Omental fat pad (tissue), 4 donors: ENCODE measurements around the gene PRKCA. TPM values are rescaled to one million over a fixed set of nuclear protein-coding genes. Genes with fewer than 3 reads are reported as not detected.

ENCODE experiments used
- ATAC-seq: fragments of 150-250 bp; one replicate; pipeline ENCODE4 v1.9.1; 2016; ENCODE audit warnings: mild to moderate bottlenecking, moderate library complexity; ENCODE audit not compliant: low FRiP score
- DNase-seq: peaks from one replicate; pipeline ENCODE4 v3.0.0-alpha.2; 2019; ENCODE audit warnings: low spot score
- CTCF ChIP-seq, 3 donors: fragments of 450-650 bp; IDR thresholded peaks; one replicate each; pipeline ENCODE4 v1.5.1; 2016 to 2017; ENCODE audit warnings: antibody characterized with exemption in 3 of 3, mild to moderate bottlenecking in 3 of 3, moderate library complexity in 2 of 3
- total RNA-seq, 4 donors: library from RNA; depleted of rRNA; stranded (reverse); fragments of >200 nt; gene quantifications; one replicate each; pipeline ENCODE4 v1.1.0, GENCODE V29; 2016

Gene PRKCA
- total RNA-seq, 4 donors from 2014 or later: 6.7 to 14.3 (median 10.3) TPM

GRCh38 chr17:66677201-66677981 lies 375.0 kb downstream of the PRKCA start:
- ATAC-seq: no peak
- DNase-seq: no peak
- TF ChIP-seq CTCF (IDR thresholded peaks at IDR 0.05): no peak

GRCh38 chr17:66678061-66678460 lies 375.6 kb downstream of the PRKCA start:
- no peak for DNase-seq
- no peak for ATAC-seq
- TF ChIP-seq CTCF (IDR thresholded peaks at IDR 0.05): no peak

GRCh38 chr17:66678827-66679226 lies 376.4 kb downstream of the PRKCA start:
- ATAC-seq (no peak), DNase-seq (no peak)
- no peak for TF ChIP-seq CTCF (IDR thresholded peaks at IDR 0.05)

- no peak for ATAC-seq
Measured at GRCh38 chr17:66679631-66680517, 377.5 kb downstream of the PRKCA start.

GRCh38 chr17:66682283-66682682 lies 379.9 kb downstream of the PRKCA start:
- no peak for TF ChIP-seq CTCF (IDR thresholded peaks at IDR 0.05)
- DNase-seq (no peak), ATAC-seq (no peak)

More at GRCh38 chr17:66679631-66680517, 377.5 kb downstream of the PRKCA start:
- no peak for TF ChIP-seq CTCF (IDR thresholded peaks at IDR 0.05)
- no peak for DNase-seq

GRCh38 chr17:66684261-66684660 lies 381.8 kb downstream of the PRKCA start:
- DNase-seq (no peak), ATAC-seq (no peak)
- no peak for TF ChIP-seq CTCF (IDR thresholded peaks at IDR 0.05)
